ENCODE data around the gene LOC128125822.

The LOC128125822 gene

DNA sequence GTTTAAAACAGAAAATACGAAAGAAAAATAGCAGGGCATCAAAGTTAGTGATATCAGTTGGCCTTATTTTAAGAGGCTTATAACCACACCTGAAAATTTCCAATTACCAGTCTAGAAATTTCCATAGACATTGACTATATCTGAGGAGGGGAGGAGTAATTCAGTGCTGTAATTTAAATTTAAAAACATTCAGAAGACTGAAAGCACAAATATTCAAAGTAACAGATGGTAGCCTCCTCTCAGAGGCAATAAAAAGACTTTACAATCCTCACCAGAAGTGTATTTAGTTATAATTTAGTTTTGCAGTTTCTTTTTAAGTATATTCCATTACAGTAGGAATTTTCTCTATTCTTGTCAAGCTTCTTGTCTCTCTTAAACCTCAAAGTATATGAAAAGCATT lies 18.4 kb upstream of the LOC128125822 start:
- Histone ChIP-seq H3K27ac (ENCODE audit: low read depth, low read length) (no peak overlapping the region), H3K27me3 (ENCODE audit: low read length) (no peaks in the 10 kb centered on the region), H2AFZ (ENCODE audit: low read depth, low read length, severe bottlenecking) (no peak overlapping the region), H3F3A (ENCODE audit: insufficient read depth) (no peaks in the 10 kb centered on the region), H3K4me3 (ENCODE audit: insufficient read depth, low read length, poor library complexity, severe bottlenecking) (no peak overlapping the region), H3K9ac (ENCODE audit: low read length) (no peak overlapping the region), H3K79me2 (ENCODE audit: insufficient read depth, low read length) (no peaks in the 10 kb centered on the region), H3K9me2 (replicated peaks; ENCODE audit: insufficient read depth, low read length) (no peaks in the 10 kb centered on the region), H4K20me1 (ENCODE audit: low read depth, low read length) (no peaks in the 10 kb centered on the region), H3K9me3 (ENCODE audit: insufficient read depth, low read length) (no peaks in the 10 kb centered on the region), H3K4me2 (ENCODE audit: low read depth, low read length, poor library complexity, severe bottlenecking) (no peak overlapping the region), H3K36me3 (ENCODE audit: low read length) (no peaks in the 10 kb centered on the region)
- TF ChIP-seq EZH2phosphoT487 (conservative IDR thresholded peaks at IDR 0.05; ENCODE audit: low read length): no peak
- TF ChIP-seq, protein P1, sequence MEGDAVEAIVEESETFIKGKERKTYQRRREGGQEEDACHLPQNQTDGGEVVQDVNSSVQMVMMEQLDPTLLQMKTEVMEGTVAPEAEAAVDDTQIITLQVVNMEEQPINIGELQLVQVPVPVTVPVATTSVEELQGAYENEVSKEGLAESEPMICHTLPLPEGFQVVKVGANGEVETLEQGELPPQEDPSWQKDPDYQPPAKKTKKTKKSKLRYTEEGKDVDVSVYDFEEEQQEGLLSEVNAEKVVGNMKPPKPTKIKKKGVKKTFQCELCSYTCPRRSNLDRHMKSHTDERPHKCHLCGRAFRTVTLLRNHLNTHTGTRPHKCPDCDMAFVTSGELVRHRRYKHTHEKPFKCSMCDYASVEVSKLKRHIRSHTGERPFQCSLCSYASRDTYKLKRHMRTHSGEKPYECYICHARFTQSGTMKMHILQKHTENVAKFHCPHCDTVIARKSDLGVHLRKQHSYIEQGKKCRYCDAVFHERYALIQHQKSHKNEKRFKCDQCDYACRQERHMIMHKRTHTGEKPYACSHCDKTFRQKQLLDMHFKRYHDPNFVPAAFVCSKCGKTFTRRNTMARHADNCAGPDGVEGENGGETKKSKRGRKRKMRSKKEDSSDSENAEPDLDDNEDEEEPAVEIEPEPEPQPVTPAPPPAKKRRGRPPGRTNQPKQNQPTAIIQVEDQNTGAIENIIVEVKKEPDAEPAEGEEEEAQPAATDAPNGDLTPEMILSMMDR (IDR thresholded peaks at IDR 0.05; ENCODE audit: insufficient read depth, low read length, poor library complexity, severe bottlenecking): no peak

DNA sequence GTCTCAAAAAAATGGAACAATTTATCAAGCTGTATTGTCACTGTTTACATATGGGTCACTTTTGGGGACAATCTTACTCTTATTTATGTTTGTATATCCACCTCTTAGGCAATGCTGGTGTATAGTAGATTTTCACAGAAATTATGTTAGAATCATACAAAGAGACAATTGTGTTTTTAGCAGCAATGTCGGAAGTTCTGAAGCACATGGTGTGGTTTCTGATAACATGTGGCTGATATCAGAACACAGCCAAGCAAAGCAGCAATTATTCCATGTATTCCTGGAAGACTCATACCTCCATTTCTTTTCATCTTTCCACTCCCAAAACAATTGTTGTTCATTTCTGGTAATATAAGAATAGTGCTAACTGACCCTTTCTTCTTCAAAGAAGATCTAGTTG lies 17.5 kb upstream of the LOC128125822 start:
- Histone ChIP-seq H3F3A (ENCODE audit: insufficient read depth) (no peaks in the 10 kb centered on the region), H3K9me2 (replicated peaks; ENCODE audit: insufficient read depth, low read length) (no peaks in the 10 kb centered on the region), H3K27me3 (ENCODE audit: low read length) (no peaks in the 10 kb centered on the region), H3K36me3 (ENCODE audit: low read length) (no peaks in the 10 kb centered on the region), H3K4me3 (ENCODE audit: insufficient read depth, low read length, poor library complexity, severe bottlenecking) (no peak overlapping the region), H3K27ac (ENCODE audit: low read depth, low read length) (no peak overlapping the region), H2AFZ (ENCODE audit: low read depth, low read length, severe bottlenecking) (no peak overlapping the region), H3K9ac (ENCODE audit: low read length) (no peak overlapping the region), H4K20me1 (ENCODE audit: low read depth, low read length) (no peaks in the 10 kb centered on the region), H3K79me2 (ENCODE audit: insufficient read depth, low read length) (no peaks in the 10 kb centered on the region), H3K4me2 (ENCODE audit: low read depth, low read length, poor library complexity, severe bottlenecking) (no peak overlapping the region), H3K9me3 (ENCODE audit: insufficient read depth, low read length) (no peaks in the 10 kb centered on the region)
- TF ChIP-seq, protein P1 (IDR thresholded peaks at IDR 0.05; ENCODE audit: insufficient read depth, low read length, poor library complexity, severe bottlenecking): no peak
- no peak for TF ChIP-seq EZH2phosphoT487 (conservative IDR thresholded peaks at IDR 0.05; ENCODE audit: low read length)

DNA sequence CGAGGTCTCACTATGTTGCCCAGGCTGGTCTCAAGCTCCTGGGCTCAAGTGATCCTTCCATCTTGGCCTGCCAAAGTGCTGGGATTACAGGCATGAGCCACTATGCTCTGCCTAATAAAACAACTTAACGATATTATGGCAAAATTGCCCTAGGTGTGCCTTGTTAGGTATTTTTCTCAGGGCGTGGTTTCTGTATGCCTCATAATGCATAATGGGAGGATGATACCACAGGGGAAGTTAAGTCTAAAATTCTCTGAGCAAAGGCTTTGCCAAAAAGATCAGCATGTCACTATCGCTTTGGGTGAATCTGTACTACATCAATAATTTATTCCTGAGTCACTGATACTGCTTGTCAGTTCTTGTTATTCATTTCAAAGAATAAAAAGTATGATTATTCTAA lies 15.9 kb upstream of the LOC128125822 start:
- Histone ChIP-seq H3K9me3 (ENCODE audit: insufficient read depth, low read length) (no peaks in the 10 kb centered on the region), H3K36me3 (ENCODE audit: low read length) (no peaks in the 10 kb centered on the region), H3K4me3 (ENCODE audit: insufficient read depth, low read length, poor library complexity, severe bottlenecking) (no peak overlapping the region), H3K27me3 (ENCODE audit: low read length) (no peaks in the 10 kb centered on the region), H3K79me2 (ENCODE audit: insufficient read depth, low read length) (no peaks in the 10 kb centered on the region), H4K20me1 (ENCODE audit: low read depth, low read length) (no peaks in the 10 kb centered on the region), H3K27ac (ENCODE audit: low read depth, low read length) (no peak overlapping the region), H3F3A (ENCODE audit: insufficient read depth) (no peaks in the 10 kb centered on the region), H2AFZ (ENCODE audit: low read depth, low read length, severe bottlenecking) (no peak overlapping the region), H3K9ac (ENCODE audit: low read length) (no peak overlapping the region), H3K4me2 (ENCODE audit: low read depth, low read length, poor library complexity, severe bottlenecking) (no peak overlapping the region), H3K9me2 (replicated peaks; ENCODE audit: insufficient read depth, low read length) (no peaks in the 10 kb centered on the region)
- TF ChIP-seq EZH2phosphoT487 (conservative IDR thresholded peaks at IDR 0.05; ENCODE audit: low read length): no peak

DNA sequence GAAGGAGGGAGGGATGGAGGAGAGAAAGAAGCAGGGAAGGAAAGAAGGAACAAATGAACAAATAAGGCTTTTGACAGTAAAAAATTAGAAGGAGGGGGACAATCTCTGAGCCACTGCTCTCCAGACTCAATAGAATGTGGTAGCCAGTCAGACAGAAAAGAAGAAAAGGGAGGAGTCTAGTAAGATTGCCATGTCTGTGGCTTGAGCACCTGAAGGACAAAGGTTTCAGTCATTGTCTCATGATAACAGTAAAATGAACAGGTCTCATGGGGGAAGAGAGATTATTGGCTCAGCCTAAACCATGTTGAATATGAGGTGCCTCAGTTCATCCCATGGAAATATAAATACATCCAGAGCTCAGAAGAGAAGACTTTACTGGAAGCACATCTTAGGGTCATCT lies 14.0 kb upstream of the LOC128125822 start:
- Histone ChIP-seq H3K9me3 (ENCODE audit: insufficient read depth, low read length) (no peaks in the 10 kb centered on the region), H3K27ac (ENCODE audit: low read depth, low read length) (no peak overlapping the region), H3K4me3 (ENCODE audit: insufficient read depth, low read length, poor library complexity, severe bottlenecking) (no peak overlapping the region), H3K79me2 (ENCODE audit: insufficient read depth, low read length) (no peaks in the 10 kb centered on the region), H2AFZ (ENCODE audit: low read depth, low read length, severe bottlenecking) (no peak overlapping the region), H4K20me1 (ENCODE audit: low read depth, low read length) (no peaks in the 10 kb centered on the region), H3K4me2 (ENCODE audit: low read depth, low read length, poor library complexity, severe bottlenecking) (no peak overlapping the region), H3K27me3 (ENCODE audit: low read length) (no peaks in the 10 kb centered on the region), H3F3A (ENCODE audit: insufficient read depth) (no peaks in the 10 kb centered on the region), H3K36me3 (ENCODE audit: low read length) (no peaks in the 10 kb centered on the region), H3K9ac (ENCODE audit: low read length) (no peak overlapping the region), H3K9me2 (replicated peaks; ENCODE audit: insufficient read depth, low read length) (no peaks in the 10 kb centered on the region)
- TF ChIP-seq EZH2phosphoT487 (conservative IDR thresholded peaks at IDR 0.05; ENCODE audit: low read length): no peak
- TF ChIP-seq, protein P1 (IDR thresholded peaks at IDR 0.05; ENCODE audit: insufficient read depth, low read length, poor library complexity, severe bottlenecking): no peak

Measured in SU-DHL-6 (cell line).